Stimulated activated CD4-positive, alpha-beta T cell treated with anti-CD3 and anti-CD28 coated beads, Interleukin-4, amount 100 ng/mL, for 4 hours (primary cell): ENCODE data around the gene AREL1.

ENCODE experiments used
- DNase-seq, 2 experiments: peaks; one replicate each; pipeline ENCODE4 v3.0.0-alpha.2; 2020

The AREL1 gene

GRCh38 chr14:74655599-74656395 lies 57.1 kb downstream of the AREL1 start:
- no peak for DNase-seq

DNA sequence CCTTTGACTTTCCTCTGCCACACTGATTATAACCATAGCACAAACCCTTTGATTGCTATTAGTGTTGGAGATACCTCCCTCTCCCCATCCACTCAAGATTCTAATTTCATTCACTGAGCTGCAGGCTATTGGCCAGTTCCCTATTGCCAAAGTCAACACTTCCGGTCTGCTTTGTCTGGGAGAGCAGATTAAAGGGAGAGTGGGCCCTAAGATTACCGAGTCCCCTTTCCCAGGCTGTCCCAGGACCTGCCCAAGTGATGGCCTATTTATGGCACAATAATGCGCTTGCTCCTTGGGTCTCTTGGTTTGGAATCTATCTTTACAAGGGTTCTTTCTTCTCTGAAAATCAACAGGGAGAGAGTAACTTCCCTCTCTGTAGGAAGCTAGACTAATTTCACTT lies 57.9 kb downstream of the AREL1 start:
- no peak for DNase-seq

DNA sequence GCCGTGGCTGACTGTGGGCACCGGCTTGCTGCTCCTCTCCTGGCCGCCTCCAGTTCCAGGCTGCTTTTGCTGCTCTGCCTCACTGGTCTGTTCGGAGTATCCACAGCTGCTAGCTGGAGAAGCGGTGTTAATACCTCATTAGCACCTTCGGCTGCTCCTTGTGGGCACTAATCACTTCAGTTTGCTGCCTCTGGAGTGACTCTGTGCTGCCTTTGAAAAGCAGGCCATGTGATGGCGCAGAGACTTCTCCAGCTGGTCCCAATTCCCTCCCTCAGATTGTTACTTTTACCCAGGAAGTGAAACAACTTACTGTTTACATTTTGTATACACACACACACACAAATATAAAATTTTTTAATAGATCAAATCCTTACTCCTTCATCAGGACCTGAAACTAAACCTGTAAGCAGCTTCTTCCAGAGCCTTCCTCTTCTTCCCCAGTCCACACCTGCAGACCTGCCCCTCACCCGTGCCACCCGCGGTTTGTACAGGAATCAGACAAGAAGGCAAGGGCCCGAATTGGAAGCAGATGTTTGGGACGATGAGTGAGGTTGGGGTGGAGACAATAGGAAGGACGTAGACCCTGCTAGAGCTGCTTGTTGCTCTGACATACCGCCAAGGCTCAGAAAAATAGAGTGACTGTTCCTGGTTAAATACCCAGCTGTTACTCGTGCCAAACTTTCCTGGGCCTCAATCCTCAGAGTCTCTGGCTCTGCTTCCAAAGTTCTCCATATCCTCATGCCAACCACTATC lies 59.3 kb downstream of the AREL1 start:
- DNase-seq: no peak

- no peak for DNase-seq
Observed at GRCh38 chr14:74652541-74652940, 60.3 kb downstream of the AREL1 start.

GRCh38 chr14:74650927-74651686 lies 61.8 kb downstream of the AREL1 start:
- DNase-seq: no peak

DNA sequence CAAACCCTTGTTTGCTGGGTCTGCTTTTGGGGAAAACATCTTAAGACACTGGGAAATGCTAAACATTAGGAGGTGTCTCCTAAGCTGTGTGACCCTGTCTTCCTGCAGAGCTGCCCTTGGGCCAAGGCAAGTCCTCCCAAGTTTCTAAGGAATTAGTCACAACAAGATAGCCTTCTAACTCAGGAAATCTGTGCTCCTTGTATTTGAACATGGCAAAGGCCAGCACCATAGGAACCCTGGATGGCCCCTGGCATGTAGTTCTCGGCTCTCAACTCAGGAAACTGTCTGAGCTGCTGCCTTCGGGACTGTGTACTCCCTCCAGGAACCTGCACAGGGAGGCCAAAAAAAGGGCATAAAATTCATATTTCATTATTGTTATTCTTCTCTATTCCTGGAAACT lies 63.2 kb downstream of the AREL1 start:
- no peak for DNase-seq

DNA sequence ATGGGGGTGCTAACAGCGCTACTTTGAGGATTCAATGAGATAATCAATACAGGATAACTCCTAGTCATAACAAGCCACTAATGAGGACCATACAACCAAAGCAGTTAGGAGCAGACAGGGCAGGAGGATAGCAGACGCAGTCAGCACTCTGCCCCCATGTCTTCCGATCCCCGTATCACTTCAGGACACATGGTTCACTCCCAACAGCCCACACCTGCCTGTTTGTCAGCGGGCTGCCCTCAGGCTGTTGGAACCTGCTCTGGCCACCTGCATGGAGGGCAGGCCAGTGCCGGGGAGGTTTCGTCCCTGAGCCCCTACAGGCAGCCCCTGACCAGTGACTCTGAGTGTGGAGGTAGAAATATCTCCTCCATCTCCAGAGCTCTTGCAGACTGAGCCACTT lies 63.7 kb downstream of the AREL1 start:
- no peak for DNase-seq

- no peak for DNase-seq
Observed at GRCh38 chr14:74648601-74649000, 64.3 kb downstream of the AREL1 start.

DNA sequence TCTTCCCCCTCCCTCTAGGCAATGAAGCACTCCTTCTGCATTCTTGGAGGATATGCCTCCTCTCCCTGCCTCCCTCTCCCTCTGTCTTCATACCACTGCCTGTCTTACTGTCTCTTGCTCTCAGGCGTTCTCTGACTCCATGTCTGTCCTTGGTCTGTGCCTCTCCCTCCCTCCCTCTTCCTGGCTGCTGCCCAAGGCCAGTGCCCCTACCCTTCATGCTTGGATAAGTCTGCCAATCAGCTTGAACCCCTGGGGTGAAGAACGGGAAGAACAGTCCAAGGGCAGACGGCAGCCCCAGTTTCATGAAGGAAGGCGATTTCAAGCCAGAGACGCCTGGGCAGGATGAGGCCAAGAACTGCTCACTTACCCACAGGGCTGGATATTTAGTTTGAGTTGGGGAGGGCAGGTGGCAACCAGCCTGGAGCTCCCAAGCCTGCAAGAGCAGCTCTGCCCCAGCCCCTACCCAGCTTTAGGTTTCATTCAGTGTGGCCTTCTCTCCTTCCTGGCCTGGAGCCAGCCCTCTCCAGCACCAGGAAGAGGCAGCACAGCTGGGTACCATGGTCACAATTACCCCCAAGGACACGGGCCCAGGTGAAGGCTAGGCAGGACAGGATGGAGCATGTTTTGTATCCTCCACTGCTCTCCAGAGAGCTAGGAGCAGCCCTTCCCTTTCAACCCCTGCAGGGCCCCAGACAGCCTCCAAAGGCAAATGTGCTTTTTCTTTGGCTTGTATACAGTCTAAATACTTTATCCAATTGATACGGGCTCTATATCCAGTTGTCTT lies 65.0 kb downstream of the AREL1 start:
- DNase-seq: no peak

DNA sequence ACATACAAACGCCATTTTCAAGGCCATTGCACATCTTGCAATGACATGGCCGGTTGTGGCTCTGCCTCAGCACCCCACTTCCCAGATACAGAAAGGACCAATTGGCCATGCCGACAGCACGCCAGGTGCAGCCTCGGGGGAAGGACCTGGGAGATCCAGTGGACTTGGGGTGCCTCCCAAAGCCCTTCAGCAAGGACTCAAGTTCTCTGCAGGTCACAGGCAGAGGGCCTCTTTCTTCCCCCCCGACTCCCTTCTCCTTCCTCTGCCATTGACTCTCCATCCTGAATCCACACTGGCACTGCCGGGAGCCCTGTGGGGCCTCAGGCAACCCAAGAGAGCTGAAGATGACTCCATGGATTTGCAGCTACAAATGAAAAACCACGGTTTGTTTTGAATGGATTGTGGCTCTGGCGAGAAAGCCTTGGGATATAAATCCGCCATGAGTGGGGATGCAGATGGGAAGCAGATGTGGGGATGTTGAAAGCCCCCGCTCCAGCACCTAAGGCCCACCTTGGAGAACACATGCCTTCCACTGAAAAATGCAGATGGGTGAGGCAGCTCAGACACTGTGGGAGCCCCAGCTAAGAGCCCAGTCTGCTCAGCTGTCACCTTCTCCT lies 65.7 kb downstream of the AREL1 start:
- DNase-seq: no peak

DNA sequence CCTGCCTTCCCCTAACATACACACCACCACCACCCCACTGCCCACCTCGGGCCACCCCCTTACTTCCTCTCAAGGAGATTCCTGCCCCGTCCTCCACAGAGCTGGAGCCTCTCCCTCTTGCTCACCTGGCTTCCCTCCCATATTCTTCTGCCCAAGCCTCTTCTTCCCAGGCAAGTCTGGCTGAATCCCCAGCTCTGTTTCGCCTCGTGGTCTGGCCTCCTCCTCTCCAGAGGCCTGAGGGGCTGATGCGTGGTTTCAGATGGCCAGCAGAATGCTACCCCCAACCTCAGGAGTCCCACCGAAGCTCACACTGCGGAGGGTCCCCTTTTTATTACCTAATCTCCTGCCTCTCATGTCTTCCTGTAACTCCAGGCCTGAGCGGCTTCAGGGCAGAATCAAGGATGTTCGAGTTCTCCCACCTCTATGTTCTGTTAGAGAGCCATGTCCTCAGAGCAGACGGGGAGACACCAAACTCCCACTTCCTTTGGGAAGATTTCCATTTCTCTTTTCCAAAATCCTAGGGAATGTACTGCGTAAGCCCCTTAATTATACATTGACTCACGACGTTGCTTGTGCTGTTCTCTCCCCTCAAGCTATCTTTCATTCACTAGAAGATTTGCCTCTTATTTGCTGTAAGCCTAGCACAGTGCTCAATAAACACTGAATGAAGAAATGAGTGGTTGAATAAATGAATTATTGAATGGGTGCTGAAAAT lies 67.0 kb downstream of the AREL1 start:
- no peak for DNase-seq

GRCh38 chr14:74645244-74645643 lies 67.6 kb downstream of the AREL1 start:
- DNase-seq: no peak

DNA sequence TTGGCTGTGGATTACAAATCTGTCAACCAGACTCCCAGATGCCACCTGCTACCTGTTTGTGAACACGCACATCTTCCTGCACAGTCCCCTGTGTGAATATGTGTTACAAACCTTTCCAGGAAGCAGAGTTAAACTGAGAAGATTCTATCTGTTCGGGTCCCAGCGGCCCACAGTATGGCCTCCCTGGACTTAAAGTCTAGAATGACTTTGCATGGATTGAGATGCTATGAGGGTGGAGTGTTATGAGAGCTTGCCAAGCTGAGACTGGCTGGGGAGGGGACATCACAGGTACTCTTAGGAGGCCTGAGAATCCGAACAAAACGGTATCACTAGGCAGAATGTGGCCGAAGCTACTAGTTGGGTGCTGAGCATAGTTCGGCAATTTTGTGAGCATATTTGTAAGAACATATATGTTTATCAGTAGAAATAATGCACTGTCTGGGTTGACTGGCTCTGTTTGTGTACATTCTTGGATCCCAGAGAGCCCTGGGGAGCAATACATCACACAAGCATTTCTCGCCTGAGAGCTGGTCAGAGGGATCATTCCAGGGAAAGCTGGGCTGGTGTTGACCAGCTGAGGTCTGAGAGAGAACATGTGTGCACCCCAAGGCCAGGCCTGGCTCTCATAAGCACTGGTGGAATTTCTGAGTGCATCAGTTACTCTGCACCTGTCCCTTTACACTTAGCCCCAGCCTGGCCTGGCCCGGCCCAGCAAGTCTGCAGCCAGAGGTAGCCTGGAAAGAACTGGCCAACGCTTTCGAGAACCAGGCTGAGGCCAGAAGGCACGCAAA lies 71.1 kb downstream of the AREL1 start:
- DNase-seq: no peak

GRCh38 chr14:74638966-74639365 lies 73.9 kb downstream of the AREL1 start:
- DNase-seq: no peak

DNA sequence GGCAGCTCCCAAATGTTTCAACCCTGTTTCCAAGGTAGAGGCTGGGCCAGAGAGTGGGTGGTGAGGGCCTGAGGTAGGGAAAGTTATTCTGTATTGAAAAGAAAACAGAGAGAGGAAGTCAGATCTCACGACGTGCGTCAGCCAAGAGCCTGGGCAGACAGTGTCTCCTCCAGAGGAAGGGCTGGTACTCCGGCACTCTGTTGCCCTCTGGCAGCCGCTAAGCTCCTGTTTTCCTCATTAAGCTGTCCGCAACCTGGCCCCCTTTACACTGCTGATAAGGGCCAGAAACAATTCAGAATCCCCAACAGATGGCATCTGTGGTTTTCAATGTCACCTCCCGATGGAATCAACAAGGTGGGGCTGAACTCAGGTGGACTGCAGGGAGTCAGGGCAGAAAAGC lies 74.8 kb downstream of the AREL1 start:
- DNase-seq: no peak

DNA sequence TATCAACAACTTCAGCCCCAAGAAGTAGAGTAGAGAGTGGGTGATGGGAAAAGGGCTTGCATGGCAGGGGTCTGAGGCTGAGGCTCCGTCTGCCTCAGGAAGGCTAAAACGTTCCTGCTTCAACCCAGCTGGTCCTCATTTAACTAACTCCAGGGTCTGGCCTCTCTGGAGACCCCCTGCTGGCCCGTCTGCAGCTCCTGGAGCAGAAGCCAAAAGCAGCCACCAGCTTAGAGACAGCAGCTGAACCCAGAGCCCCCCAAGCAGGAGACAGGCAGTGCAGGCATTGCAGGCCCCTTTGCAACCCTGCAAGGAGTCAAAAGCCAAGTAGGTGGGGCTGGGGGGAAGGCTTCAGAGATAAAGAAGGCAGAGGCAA lies 75.7 kb downstream of the AREL1 start:
- no peak for DNase-seq

GRCh38 chr14:74636424-74637177 lies 76.3 kb downstream of the AREL1 start:
- DNase-seq: no peak

DNA sequence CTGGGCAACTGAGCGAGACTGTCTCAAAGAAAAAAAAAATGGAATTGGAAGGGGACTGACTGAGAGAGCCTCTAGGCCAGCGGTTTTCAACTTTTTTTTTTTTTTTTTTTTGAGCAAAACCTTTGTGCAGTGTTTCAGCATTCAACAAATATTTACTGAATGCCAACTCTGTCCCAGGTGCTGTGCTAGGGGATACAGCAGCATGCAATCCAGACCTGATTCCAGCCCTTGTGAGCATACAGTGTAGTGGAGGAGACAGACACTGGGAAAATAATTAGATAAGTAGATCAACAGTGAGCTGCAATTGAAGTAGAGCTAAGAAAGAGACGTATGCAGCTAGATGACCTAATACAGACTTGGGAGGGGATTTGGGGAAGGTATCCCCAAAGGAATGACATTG lies 77.0 kb downstream of the AREL1 start:
- no peak for DNase-seq

DNA sequence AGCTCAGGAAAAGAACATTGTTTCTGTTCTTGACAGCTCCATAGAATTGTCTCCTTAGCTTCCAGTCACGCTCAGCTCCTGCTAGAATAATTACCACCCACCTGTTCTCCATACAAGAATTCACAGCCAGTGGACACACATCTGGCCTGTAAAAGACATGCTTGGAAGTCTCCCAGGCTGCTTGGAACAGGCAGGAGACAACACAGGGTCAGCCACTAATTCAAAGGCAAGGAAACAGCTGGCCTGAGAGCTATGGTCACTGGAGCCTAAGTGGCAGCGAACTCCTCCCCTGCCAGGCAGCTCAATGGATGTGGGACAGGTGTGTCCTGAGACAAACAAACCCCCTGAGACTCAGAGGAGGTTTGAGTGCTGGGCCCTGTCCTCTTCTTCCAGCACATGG lies 77.9 kb downstream of the AREL1 start:
- no peak for DNase-seq

DNA sequence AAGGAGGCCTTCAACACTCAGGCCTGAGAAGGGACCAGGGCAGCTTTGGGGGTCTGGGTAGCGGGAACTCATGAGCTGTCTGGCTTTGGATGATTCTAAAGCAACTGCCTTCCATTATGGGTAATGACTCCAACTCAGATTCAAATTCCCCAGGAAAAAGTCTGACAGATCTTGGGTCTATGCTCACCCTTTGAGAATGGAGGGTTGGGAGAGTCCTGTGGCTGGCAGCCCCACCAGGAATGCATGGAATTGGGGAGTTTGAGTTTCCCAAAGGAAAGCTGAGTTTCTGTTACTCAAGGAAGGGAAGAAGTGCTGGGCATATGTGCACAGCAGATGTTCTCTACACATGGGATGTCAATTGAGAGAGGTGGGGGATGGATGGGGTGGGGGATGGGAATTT lies 78.4 kb downstream of the AREL1 start:
- no peak for DNase-seq
